HEK293 (cell line): ENCODE measurements around the gene MSI2.

Experiments
- CTCF ChIA-PET: fragments of 350-600 bp; formaldehyde crosslinking; extraction: SDS; loops from one replicate; lab custom pipeline; 2021; ENCODE audit warnings: antibody characterized with exemption; lab: Yijun Ruan, JAX
- POLR2A ChIA-PET: fragments of 300-600 bp; formaldehyde crosslinking; extraction: SDS; loops from one replicate; lab custom pipeline; 2020; ENCODE audit warnings: antibody characterized with exemption, inconsistent platforms; lab: Yijun Ruan, JAX
- H3K27ac ChIP-seq: fragments of 200-500 bp; sonication (Bioruptor generic); 2 replicates; pipeline ENCODE4 v1.5.1; 2014; ENCODE audit warnings: low read depth, low read length, control low read depth, inconsistent platforms; ENCODE audit errors: extremely low read depth
- H3K36me3 ChIP-seq, 2 experiments: fragments of 200-500 bp in 1 of 2; sonication (Bioruptor generic) in 1 of 2; 1 replicate in 1 of 2; 2 replicates in 1 of 2; pipeline ENCODE4 v1.5.1; 2014 to 2017; ENCODE audit warnings: inconsistent platforms in 2 of 2, low read length in 2 of 2; ENCODE audit not compliant: control insufficient read depth in 2 of 2, insufficient read depth in 1 of 2
- H3K4me1 ChIP-seq: fragments of 200-500 bp; sonication (Bioruptor generic); 2 replicates; pipeline ENCODE4 v1.5.1; 2014; ENCODE audit warnings: mild to moderate bottlenecking, low read length, inconsistent platforms; ENCODE audit not compliant: control insufficient read depth, insufficient read depth
- H3K4me3 ChIP-seq: 2 replicates; pipeline ENCODE4 v1.5.1; 2011; ENCODE audit warnings: low read depth, mild to moderate bottlenecking, control low read depth, low read length, moderate library complexity
- H3K9me3 ChIP-seq: fragments of 200-500 bp; sonication (Bioruptor generic); 2 replicates; pipeline ENCODE4 v1.5.1; 2014; ENCODE audit warnings: low read depth, low read length, inconsistent platforms; ENCODE audit not compliant: control insufficient read depth, insufficient read depth
- GFI1B ChIP-seq: fragments of 450-650 bp; formaldehyde crosslinking; IDR thresholded peaks from 2 replicates; pipeline ENCODE4 v1.5.1; 2016; ENCODE audit warnings: missing biosample characterization, missing genetic modification characterization
- IKZF3 ChIP-seq: fragments of 450-650 bp; IDR thresholded peaks from 2 replicates; pipeline ENCODE4 v1.5.0; 2018; ENCODE audit warnings: missing biosample characterization, mild to moderate bottlenecking, missing genetic modification characterization, moderate library complexity
- KLF8 ChIP-seq: fragments of 450-650 bp; formaldehyde crosslinking; IDR thresholded peaks from 2 replicates; pipeline ENCODE4 v1.5.1; 2016; ENCODE audit warnings: missing biosample characterization, missing genetic modification characterization
- MEIS1 ChIP-seq: sonication (generic); formaldehyde crosslinking; IDR thresholded peaks from 2 replicates; pipeline ENCODE4 v1.8.1; 2022; ENCODE audit warnings: missing genetic modification reagents, mild to moderate bottlenecking, borderline replicate concordance
- REST ChIP-seq: fragments of 450-650 bp; formaldehyde crosslinking; IDR thresholded peaks from 2 replicates; pipeline ENCODE4 v1.5.1; 2016; ENCODE audit warnings: missing biosample characterization, missing genetic modification characterization
- SP3 ChIP-seq: fragments of 450-650 bp; formaldehyde crosslinking; IDR thresholded peaks from 2 replicates; pipeline ENCODE4 v1.5.1; 2016; ENCODE audit warnings: missing biosample characterization, missing genetic modification characterization
- ZFHX2 ChIP-seq: fragments of 450-650 bp; formaldehyde crosslinking; conservative IDR thresholded peaks from 2 replicates; pipeline ENCODE4 v1.5.1; 2016; ENCODE audit warnings: missing biosample characterization, missing genetic modification characterization
- ZFP37 ChIP-seq: fragments of 450-650 bp; formaldehyde crosslinking; IDR thresholded peaks from 2 replicates; pipeline ENCODE4 v1.5.1; 2016; ENCODE audit warnings: missing biosample characterization, missing genetic modification characterization
- ZNF112 ChIP-seq: fragments of 450-650 bp; formaldehyde crosslinking; IDR thresholded peaks from 2 replicates; pipeline ENCODE4 v1.5.0; 2017; ENCODE audit warnings: missing biosample characterization, missing genetic modification characterization
- ZNF175 ChIP-seq: fragments of 450-650 bp; formaldehyde crosslinking; IDR thresholded peaks from 2 replicates; pipeline ENCODE4 v1.5.1; 2016; ENCODE audit warnings: missing biosample characterization, missing genetic modification characterization
- ZNF184 ChIP-seq: fragments of 450-650 bp; IDR thresholded peaks from 2 replicates; pipeline ENCODE4 v1.5.1; 2018; ENCODE audit warnings: missing biosample characterization, mild to moderate bottlenecking, missing genetic modification characterization
- ZNF214 ChIP-seq: fragments of 450-650 bp; formaldehyde crosslinking; IDR thresholded peaks from 2 replicates; pipeline ENCODE4 v1.5.1; 2017; ENCODE audit warnings: missing biosample characterization, mild to moderate bottlenecking, missing genetic modification characterization, borderline replicate concordance
- ZNF23 ChIP-seq: fragments of 450-650 bp; formaldehyde crosslinking; IDR thresholded peaks from 2 replicates; pipeline ENCODE4 v1.5.1; 2016; ENCODE audit warnings: missing biosample characterization, missing genetic modification characterization, borderline replicate concordance
- ZNF366 ChIP-seq: fragments of 450-650 bp; formaldehyde crosslinking; conservative IDR thresholded peaks from 2 replicates; pipeline ENCODE4 v1.5.1; 2016; ENCODE audit warnings: missing biosample characterization, missing genetic modification characterization
- ZNF37A ChIP-seq: fragments of 450-650 bp; IDR thresholded peaks from 2 replicates; pipeline ENCODE4 v1.5.1; 2018; ENCODE audit warnings: missing biosample characterization, missing genetic modification characterization
- ZNF391 ChIP-seq: fragments of 450-650 bp; formaldehyde crosslinking; IDR thresholded peaks from 2 replicates; pipeline ENCODE4 v1.5.1; 2016; ENCODE audit warnings: low read depth, missing biosample characterization, missing genetic modification characterization, borderline replicate concordance
- ZNF548 ChIP-seq: fragments of 450-650 bp; formaldehyde crosslinking; IDR thresholded peaks from 2 replicates; pipeline ENCODE4 v1.5.1; 2016; ENCODE audit warnings: missing biosample characterization, missing genetic modification characterization
- ZNF707 ChIP-seq: fragments of 450-650 bp; formaldehyde crosslinking; IDR thresholded peaks from 2 replicates; pipeline ENCODE4 v1.5.1; 2016; ENCODE audit warnings: missing biosample characterization, missing genetic modification characterization
- ZNF791 ChIP-seq: fragments of 450-650 bp; formaldehyde crosslinking; IDR thresholded peaks from 2 replicates; pipeline ENCODE4 v1.5.1; 2016; ENCODE audit warnings: missing biosample characterization, missing genetic modification characterization
- ZNF792 ChIP-seq: fragments of 450-650 bp; formaldehyde crosslinking; IDR thresholded peaks from 2 replicates; pipeline ENCODE4 v1.5.1; 2016; ENCODE audit warnings: missing biosample characterization, missing genetic modification characterization
- ZNF830 ChIP-seq: fragments of 450-650 bp; IDR thresholded peaks from 2 replicates; pipeline ENCODE4 v1.5.0; 2018; ENCODE audit warnings: missing biosample characterization, missing genetic modification characterization, low read depth, mild to moderate bottlenecking, moderate library complexity
- ZXDB ChIP-seq: fragments of 450-650 bp; formaldehyde crosslinking; IDR thresholded peaks from 2 replicates; pipeline ENCODE4 v1.5.1; 2016; ENCODE audit warnings: missing biosample characterization, missing genetic modification characterization
- TF ChIP-seq, protein P1 (sequence below): fragments of 450-650 bp; formaldehyde crosslinking; IDR thresholded peaks from 2 replicates; pipeline ENCODE4 v1.5.1; 2016; ENCODE audit warnings: missing biosample characterization, missing genetic modification characterization
- TF ChIP-seq, protein P2 (sequence below): fragments of 450-650 bp; IDR thresholded peaks from 2 replicates; pipeline ENCODE4 v1.5.1; 2018; ENCODE audit warnings: missing biosample characterization, missing genetic modification characterization
- TF ChIP-seq, protein P3 (sequence below): fragments of 450-650 bp; formaldehyde crosslinking; IDR thresholded peaks from 2 replicates; pipeline ENCODE4 v1.5.0; 2017; ENCODE audit warnings: missing biosample characterization, missing genetic modification characterization, borderline replicate concordance

The MSI2 gene

GRCh38 chr17:57577751-57578607 is 321.7 kb downstream of the MSI2 start:
- ChIA-PET CTCF (interaction anchor here (0.7 to 8.0 kb wide), 4 partner anchors 20 to 334 kb away, joined by 3 to 38 read pairs (median 8); no protein-coding TSS in a partner anchor), POLR2A (no interaction called here)
- Histone ChIP-seq H3K36me3 (no peaks in the 10 kb centered on the region), H3K27ac (peak overlapping the region; percentile 91), H3K9me3 (no peaks in the 10 kb centered on the region), H3K4me3 (peak overlapping the region; percentile 12), H3K4me1 (peaks cover 35% of the 10 kb centered on the region)
- TF ChIP-seq ZNF830 (tag by site-specific recombination) (no peak), REST (tag by site-specific recombination) (no peak), SP3 (tag by site-specific recombination) (no peak; the same call in 1 of the 2 replicates), ZNF214 (no peak), ZNF391 (tag by site-specific recombination) (0 out of 2 replicates have a peak, but pooled peaks have one; percentile 22), IKZF3 (peak; percentile 81), ZNF707 (tag by site-specific recombination) (no peak), MEIS1 (CRISPR knock-in tag) (no peak), ZNF792 (no peak), ZNF112 (tag by site-specific recombination) (no peak), GFI1B (no peak), KLF8 (no peak; the same call in 1 of the 2 replicates), ZNF37A (tag by site-specific recombination) (no peak), ZXDB (tag by site-specific recombination) (peak; percentile 78), ZNF175 (tag by site-specific recombination) (no peak), ZFP37 (tag by site-specific recombination) (no peak), ZNF548 (no peak), ZNF791 (tag by site-specific recombination) (no peak), ZFHX2 (peak; percentile 92), ZNF366 (tag by site-specific recombination) (peak; percentile 29; the same call in 1 of the 2 replicates), ZNF23 (tag by site-specific recombination) (no peak), ZNF184 (tag by site-specific recombination) (no peak)
- TF ChIP-seq, protein P1, sequence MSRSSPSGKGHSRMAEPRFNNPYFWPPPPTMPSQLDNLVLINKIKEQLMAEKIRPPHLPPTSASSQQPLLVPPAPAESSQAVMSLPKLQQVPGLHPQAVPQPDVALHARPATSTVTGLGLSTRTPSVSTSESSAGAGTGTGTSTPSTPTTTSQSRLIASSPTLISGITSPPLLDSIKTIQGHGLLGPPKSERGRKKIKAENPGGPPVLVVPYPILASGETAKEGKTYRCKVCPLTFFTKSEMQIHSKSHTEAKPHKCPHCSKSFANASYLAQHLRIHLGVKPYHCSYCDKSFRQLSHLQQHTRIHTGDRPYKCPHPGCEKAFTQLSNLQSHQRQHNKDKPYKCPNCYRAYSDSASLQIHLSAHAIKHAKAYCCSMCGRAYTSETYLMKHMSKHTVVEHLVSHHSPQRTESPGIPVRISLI (tag by site-specific recombination) = no peak
- TF ChIP-seq, protein P2, sequence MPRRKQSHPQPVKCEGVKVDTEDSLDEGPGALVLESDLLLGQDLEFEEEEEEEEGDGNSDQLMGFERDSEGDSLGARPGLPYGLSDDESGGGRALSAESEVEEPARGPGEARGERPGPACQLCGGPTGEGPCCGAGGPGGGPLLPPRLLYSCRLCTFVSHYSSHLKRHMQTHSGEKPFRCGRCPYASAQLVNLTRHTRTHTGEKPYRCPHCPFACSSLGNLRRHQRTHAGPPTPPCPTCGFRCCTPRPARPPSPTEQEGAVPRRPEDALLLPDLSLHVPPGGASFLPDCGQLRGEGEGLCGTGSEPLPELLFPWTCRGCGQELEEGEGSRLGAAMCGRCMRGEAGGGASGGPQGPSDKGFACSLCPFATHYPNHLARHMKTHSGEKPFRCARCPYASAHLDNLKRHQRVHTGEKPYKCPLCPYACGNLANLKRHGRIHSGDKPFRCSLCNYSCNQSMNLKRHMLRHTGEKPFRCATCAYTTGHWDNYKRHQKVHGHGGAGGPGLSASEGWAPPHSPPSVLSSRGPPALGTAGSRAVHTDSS (tag by site-specific recombination) = peak; percentile 83
- TF ChIP-seq, protein P3, sequence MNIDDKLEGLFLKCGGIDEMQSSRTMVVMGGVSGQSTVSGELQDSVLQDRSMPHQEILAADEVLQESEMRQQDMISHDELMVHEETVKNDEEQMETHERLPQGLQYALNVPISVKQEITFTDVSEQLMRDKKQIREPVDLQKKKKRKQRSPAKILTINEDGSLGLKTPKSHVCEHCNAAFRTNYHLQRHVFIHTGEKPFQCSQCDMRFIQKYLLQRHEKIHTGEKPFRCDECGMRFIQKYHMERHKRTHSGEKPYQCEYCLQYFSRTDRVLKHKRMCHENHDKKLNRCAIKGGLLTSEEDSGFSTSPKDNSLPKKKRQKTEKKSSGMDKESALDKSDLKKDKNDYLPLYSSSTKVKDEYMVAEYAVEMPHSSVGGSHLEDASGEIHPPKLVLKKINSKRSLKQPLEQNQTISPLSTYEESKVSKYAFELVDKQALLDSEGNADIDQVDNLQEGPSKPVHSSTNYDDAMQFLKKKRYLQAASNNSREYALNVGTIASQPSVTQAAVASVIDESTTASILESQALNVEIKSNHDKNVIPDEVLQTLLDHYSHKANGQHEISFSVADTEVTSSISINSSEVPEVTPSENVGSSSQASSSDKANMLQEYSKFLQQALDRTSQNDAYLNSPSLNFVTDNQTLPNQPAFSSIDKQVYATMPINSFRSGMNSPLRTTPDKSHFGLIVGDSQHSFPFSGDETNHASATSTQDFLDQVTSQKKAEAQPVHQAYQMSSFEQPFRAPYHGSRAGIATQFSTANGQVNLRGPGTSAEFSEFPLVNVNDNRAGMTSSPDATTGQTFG = no peak
